Gastrocnemius medialis (tissue), 4 donors: ENCODE data around the gene CACNA1C. TPM values are rescaled to one million over a fixed set of nuclear protein-coding genes. Genes with fewer than 3 reads are reported as not detected.

Source experiments
- ATAC-seq, 2 donors: fragments of 150-250 bp; one replicate each; pipeline ENCODE4 v1.9.1; 2016
- DNase-seq, 2 donors: peaks; one replicate each; pipeline ENCODE4 v3.0.0-alpha.2; 2019
- H3K27ac ChIP-seq, 4 donors: fragments of 200-600 bp; sonication (generic); 1 replicate in 1 of 4; 2 replicates in 3 of 4; pipeline ENCODE4 v1.5.1; 2016 to 2018; ENCODE audit warnings: mild to moderate bottlenecking in 2 of 4, moderate library complexity in 1 of 4
- H3K27me3 ChIP-seq, 3 donors: fragments of 200-600 bp; sonication (generic) in 2 of 3; 1 replicate in 1 of 3; 2 replicates in 2 of 3; pipeline versions ENCODE4 v1.5.1 to v1.6.0; 2016 to 2019; ENCODE audit warnings: mild to moderate bottlenecking in 1 of 3, moderate library complexity in 1 of 3
- H3K36me3 ChIP-seq, 2 donors: fragments of 200-600 bp; sonication (generic) in 1 of 2; one replicate each; pipeline ENCODE4 v1.5.1; 2017 to 2018
- H3K4me1 ChIP-seq, 2 donors: fragments of 200-600 bp; sonication (generic) in 1 of 2; one replicate each; pipeline ENCODE4 v1.5.1; 2016 to 2017; ENCODE audit warnings: mild to moderate bottlenecking in 2 of 2
- H3K4me3 ChIP-seq, 4 donors: fragments of 200-600 bp; sonication (generic) in 3 of 4; 1 replicate in 1 of 4; 2 replicates in 3 of 4; pipeline ENCODE4 v1.5.1; 2016 to 2019; ENCODE audit warnings: mild to moderate bottlenecking in 2 of 4
- H3K9me3 ChIP-seq, 3 donors: fragments of 200-600 bp; sonication (generic) in 2 of 3; 1 replicate in 1 of 3; 2 replicates in 2 of 3; pipeline ENCODE4 v1.5.1; 2016 to 2019
- POLR2A ChIP-seq, 2 donors: fragments of 450-650 bp; IDR thresholded peaks; one replicate each; pipeline ENCODE4 v1.6.1; 2017; ENCODE audit warnings: antibody characterized with exemption in 2 of 2, mild to moderate bottlenecking in 2 of 2, moderate library complexity in 2 of 2
- in situ Hi-C, 4 donors: fragments of 200-750 bp; cut with MboI; loops; one replicate each; pipeline versions ENCODE4 v1.15.0 to v1.8.0; 2017; ENCODE audit warnings: low sequenced_read_pairs in 4 of 4
- intact Hi-C: fragments of 100-400 bp; cut with DNase I; formaldehyde crosslinking; loops from one replicate; pipeline ENCODE4 v1.15.1; 2023; ENCODE audit warnings: low total_unique reads
- total RNA-seq, 4 donors: library from RNA; depleted of rRNA; stranded (reverse); fragments of >200 nt; gene quantifications; one replicate each; pipeline versions ENCODE4 v1.1.0 to v1.2.3, GENCODE V29; 2016
- TF ChIP-seq, protein P1 (sequence below), 5 experiments: fragments of 450-650 bp in 3 of 5; fragments of 200-600 bp in 2 of 5; sonication (generic) in 2 of 5; IDR thresholded peaks in 4 of 5; conservative IDR thresholded peaks in 1 of 5; 1 replicate in 4 of 5; 2 replicates in 1 of 5; pipeline ENCODE4 v1.5.1; 2016 to 2019; ENCODE audit warnings: antibody characterized with exemption in 5 of 5, mild to moderate bottlenecking in 3 of 5, moderate library complexity in 3 of 5

The CACNA1C gene
- total RNA-seq, 4 donors from 2014 or later, result 0.80 to 1.8 (median 0.91) TPM

DNA sequence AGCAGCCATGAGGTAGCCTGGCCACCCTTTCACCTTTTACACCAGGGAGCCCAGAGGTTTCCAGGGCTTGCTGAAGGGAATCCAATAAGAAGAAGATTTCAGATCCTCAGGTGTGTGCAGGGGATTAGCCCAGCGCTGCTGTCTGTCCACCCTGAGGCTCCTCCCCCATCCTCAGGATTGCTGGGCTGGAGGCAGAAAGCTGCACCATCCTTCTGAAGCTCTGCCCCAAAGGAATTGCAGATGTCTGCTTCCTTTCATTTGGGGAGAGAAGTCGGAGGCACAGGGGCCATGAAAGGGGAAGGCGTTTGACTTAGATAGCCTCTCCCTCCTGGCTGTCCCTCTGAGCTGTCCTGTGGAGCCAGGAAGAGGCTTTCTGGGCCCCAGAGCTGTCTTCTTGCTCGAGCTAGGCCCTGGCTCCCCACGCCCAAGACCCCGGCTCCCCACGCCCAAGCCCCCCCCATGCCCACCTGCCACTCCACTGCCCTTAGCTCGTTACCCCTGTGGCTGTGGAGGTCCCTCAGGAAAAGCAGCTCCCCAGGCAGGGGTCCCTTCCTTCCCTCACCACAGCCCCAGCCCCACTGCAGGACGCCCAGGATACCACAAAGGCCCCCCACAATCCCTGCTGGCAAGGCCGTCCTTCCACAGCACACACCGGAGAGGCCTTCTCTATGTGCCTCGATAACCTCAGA lies 359.0 kb downstream of the CACNA1C start:
- no peaks in the 10 kb centered on the region for H3K4me1 ChIP-seq
- no peak overlapping the region for H3K27ac ChIP-seq
- TF ChIP-seq, protein P1, sequence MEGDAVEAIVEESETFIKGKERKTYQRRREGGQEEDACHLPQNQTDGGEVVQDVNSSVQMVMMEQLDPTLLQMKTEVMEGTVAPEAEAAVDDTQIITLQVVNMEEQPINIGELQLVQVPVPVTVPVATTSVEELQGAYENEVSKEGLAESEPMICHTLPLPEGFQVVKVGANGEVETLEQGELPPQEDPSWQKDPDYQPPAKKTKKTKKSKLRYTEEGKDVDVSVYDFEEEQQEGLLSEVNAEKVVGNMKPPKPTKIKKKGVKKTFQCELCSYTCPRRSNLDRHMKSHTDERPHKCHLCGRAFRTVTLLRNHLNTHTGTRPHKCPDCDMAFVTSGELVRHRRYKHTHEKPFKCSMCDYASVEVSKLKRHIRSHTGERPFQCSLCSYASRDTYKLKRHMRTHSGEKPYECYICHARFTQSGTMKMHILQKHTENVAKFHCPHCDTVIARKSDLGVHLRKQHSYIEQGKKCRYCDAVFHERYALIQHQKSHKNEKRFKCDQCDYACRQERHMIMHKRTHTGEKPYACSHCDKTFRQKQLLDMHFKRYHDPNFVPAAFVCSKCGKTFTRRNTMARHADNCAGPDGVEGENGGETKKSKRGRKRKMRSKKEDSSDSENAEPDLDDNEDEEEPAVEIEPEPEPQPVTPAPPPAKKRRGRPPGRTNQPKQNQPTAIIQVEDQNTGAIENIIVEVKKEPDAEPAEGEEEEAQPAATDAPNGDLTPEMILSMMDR (IDR thresholded peaks at IDR 0.05 in 4 of 5, conservative IDR thresholded peaks at IDR 0.05 in 1 of 5), result no peak
- TF ChIP-seq POLR2A (IDR thresholded peaks at IDR 0.05), result no peak
- H3K4me3 ChIP-seq, result no peak overlapping the region
- no peaks in the 10 kb centered on the region for H3K9me3 ChIP-seq
- intact Hi-C loops, result no loop called here
- H3K27me3 ChIP-seq, result no peaks in the 10 kb centered on the region
- no peak for DNase-seq
- in situ Hi-C loops, result no loop called here
- ATAC-seq, result no peak
- H3K36me3 ChIP-seq, result no peaks in the 10 kb centered on the region

DNA sequence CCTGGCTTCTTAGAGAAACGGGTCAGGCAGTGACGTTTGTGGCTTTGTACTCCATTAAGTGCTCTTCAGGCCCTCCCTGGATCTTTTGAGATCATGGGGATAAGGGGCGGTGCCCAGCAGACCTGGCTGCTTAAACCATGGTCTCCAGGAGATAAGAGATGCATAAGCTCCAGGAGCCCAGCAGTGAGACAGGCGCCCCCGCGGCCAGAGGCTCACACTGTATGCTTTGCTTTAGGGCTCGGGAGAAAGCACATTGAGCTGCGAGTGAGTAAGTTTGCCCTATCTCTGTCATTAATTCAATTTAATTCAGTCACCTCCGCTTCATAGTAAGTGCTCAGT lies 359.5 kb downstream of the CACNA1C start:
- in situ Hi-C loops, result no loop called here
- Histone ChIP-seq H3K4me3 (no peak overlapping the region), H3K27me3 (no peaks in the 10 kb centered on the region), H3K36me3 (no peaks in the 10 kb centered on the region), H3K4me1 (no peaks in the 10 kb centered on the region), H3K27ac (no peak overlapping the region), H3K9me3 (no peaks in the 10 kb centered on the region)
- DNase-seq (no peak), ATAC-seq (no peak)
- intact Hi-C loops, result no loop called here
- TF ChIP-seq, protein P1 (IDR thresholded peaks at IDR 0.05 in 4 of 5, conservative IDR thresholded peaks at IDR 0.05 in 1 of 5), result no peak
- TF ChIP-seq POLR2A (IDR thresholded peaks at IDR 0.05), result no peak

DNA sequence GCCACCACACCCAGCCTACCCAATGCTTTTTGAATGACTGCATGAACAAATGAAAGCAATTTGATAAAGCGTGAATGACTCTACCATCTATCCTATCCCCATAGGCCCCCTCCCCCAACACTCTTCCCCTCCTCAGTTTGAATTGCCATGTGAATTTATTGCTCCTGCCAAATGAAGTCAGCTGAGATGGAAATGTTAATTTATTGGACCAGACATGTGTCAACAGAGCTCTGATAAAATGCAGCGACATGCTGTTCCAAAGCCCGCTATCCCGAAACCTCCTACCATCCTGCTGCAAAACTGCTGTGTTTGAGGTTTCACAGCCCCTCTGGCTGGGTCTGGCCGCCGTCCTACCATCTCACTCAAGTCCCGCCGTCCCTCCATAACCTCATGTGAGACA lies 360.5 kb downstream of the CACNA1C start:
- Histone ChIP-seq H3K4me3 (no peak overlapping the region), H3K36me3 (no peaks in the 10 kb centered on the region), H3K27me3 (no peaks in the 10 kb centered on the region), H3K9me3 (no peaks in the 10 kb centered on the region), H3K27ac (no peak overlapping the region), H3K4me1 (no peaks in the 10 kb centered on the region)
- intact Hi-C loops, result no loop called here
- ATAC-seq, result no peak
- DNase-seq, result no peak
- in situ Hi-C loops, result no loop called here
- TF ChIP-seq POLR2A (IDR thresholded peaks at IDR 0.05), result no peak
- TF ChIP-seq, protein P1 (IDR thresholded peaks at IDR 0.05 in 4 of 5, conservative IDR thresholded peaks at IDR 0.05 in 1 of 5), result no peak

DNA sequence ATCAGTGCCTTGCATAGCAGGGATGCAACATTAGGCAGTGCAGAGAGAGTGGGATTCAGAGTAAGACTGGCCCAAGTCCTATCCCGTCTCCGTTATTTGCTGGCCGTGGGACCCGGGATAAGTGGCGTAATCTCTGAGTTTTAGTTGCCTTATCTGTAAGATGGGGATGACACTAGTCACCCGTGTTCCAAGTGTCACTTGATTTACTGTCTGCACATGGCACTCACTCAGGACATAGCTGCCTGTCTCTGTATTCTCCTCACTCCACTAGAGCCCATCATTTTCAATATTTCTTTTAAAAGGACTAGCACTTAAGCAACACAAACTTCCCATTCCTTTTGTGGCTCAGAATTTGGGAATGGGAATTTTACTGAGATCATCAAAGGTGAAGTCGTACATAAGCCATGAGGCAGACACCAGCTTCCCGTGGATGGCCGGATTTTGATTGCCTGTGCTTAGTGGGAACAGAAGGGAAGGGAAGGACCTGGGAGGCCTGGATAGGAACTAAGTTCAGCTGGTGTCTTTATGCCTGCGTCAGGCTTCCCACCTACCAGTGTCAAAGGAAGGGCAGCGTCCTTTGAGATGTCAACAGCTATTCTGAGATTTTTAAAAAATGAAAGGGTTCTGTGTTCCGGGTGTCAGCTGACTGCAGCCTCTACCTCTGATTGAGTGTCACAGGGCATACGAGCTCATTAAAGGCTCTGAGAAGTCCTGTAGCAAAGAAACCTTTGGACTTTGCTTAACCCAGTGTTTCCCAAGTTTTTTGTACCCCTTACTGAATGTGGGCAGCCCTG lies 361.4 kb downstream of the CACNA1C start:
- Histone ChIP-seq H3K27me3 (no peaks in the 10 kb centered on the region), H3K4me3 (no peak overlapping the region), H3K27ac (no peak overlapping the region), H3K36me3 (no peaks in the 10 kb centered on the region), H3K9me3 (no peaks in the 10 kb centered on the region), H3K4me1 (no peaks in the 10 kb centered on the region)
- in situ Hi-C loops, result no loop called here
- ATAC-seq (no peak), DNase-seq (no peak)
- TF ChIP-seq, protein P1 (IDR thresholded peaks at IDR 0.05 in 4 of 5, conservative IDR thresholded peaks at IDR 0.05 in 1 of 5), result no peak
- TF ChIP-seq POLR2A (IDR thresholded peaks at IDR 0.05), result no peak
- intact Hi-C loops, result no loop called here
